ENCODE data around the gene NAA40.

DNA sequence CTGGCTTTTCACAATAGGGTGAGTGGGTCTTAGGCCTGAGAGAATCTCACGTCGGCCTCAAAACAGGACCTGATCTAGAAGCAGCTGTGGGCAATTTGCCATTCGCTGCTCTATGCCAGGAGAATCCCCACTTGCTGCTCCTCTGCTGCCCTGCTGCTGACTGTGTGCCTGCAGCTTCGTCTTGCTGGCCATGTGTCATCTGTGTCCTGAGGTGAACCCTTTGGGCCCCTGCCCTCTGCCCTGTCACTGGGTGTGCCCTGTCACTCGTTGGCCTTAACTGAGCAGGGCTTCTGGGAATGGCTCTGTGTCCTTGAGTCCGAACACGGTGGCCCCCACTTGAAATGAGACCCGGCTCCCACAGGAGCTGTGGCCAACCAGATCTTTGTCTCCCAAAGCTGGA, 6.2 kb downstream of the NAA40 start:
- no peak for TF ChIP-seq EZH2phosphoT487 (IDR thresholded peaks at IDR 0.05; ENCODE audit: low read length)
- TF ChIP-seq, protein P1, sequence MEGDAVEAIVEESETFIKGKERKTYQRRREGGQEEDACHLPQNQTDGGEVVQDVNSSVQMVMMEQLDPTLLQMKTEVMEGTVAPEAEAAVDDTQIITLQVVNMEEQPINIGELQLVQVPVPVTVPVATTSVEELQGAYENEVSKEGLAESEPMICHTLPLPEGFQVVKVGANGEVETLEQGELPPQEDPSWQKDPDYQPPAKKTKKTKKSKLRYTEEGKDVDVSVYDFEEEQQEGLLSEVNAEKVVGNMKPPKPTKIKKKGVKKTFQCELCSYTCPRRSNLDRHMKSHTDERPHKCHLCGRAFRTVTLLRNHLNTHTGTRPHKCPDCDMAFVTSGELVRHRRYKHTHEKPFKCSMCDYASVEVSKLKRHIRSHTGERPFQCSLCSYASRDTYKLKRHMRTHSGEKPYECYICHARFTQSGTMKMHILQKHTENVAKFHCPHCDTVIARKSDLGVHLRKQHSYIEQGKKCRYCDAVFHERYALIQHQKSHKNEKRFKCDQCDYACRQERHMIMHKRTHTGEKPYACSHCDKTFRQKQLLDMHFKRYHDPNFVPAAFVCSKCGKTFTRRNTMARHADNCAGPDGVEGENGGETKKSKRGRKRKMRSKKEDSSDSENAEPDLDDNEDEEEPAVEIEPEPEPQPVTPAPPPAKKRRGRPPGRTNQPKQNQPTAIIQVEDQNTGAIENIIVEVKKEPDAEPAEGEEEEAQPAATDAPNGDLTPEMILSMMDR (IDR thresholded peaks at IDR 0.05; ENCODE audit: low read length): no peak
